Suprapubic skin (tissue), 4 donors: ENCODE data around the gene RNF13. TPM values are rescaled to one million over a fixed set of nuclear protein-coding genes. Genes with fewer than 3 reads are reported as not detected.

Source experiments
- DNase-seq, 2 donors: peaks; one replicate each; pipeline ENCODE4 v3.0.0-alpha.2; 2019; ENCODE audit warnings: low spot score in 2 of 2
- H3K27ac ChIP-seq: fragments of 200-600 bp; sonication (generic); one replicate; pipeline ENCODE4 v1.5.1; 2019
- H3K27me3 ChIP-seq: fragments of 200-600 bp; sonication (generic); one replicate; pipeline ENCODE4 v1.5.1; 2019
- H3K36me3 ChIP-seq: fragments of 200-600 bp; sonication (generic); one replicate; pipeline ENCODE4 v1.5.1; 2019
- H3K4me1 ChIP-seq: fragments of 200-600 bp; sonication (generic); one replicate; pipeline ENCODE4 v1.5.1; 2019
- H3K4me3 ChIP-seq: fragments of 200-600 bp; sonication (generic); one replicate; pipeline ENCODE4 v1.5.1; 2019; ENCODE audit warnings: mild to moderate bottlenecking
- H3K9me3 ChIP-seq: fragments of 200-600 bp; sonication (generic); one replicate; pipeline ENCODE4 v1.5.1; 2019
- EP300 ChIP-seq: sonication (generic); formaldehyde crosslinking; IDR thresholded peaks from one replicate; pipeline ENCODE4 v1.6.1; 2017; ENCODE audit warnings: antibody characterized with exemption
- POLR2A ChIP-seq, 2 donors: fragments of 450-650 bp; IDR thresholded peaks; one replicate each; pipeline ENCODE4 v1.6.1; 2017; ENCODE audit warnings: antibody characterized with exemption in 2 of 2, mild to moderate bottlenecking in 2 of 2, moderate library complexity in 2 of 2
- POLR2AphosphoS5 ChIP-seq, 3 donors: sonication (generic); formaldehyde crosslinking; IDR thresholded peaks; one replicate each; pipeline ENCODE4 v1.6.1; 2017; ENCODE audit warnings: antibody characterized with exemption in 3 of 3
- WGBS: methylation state at CpG from one replicate; pipeline ENCODE4 v1.1.5; 2018; 5-methylcytosine and 5-hydroxymethylcytosine counted together
- total RNA-seq, 4 donors: library from RNA; depleted of rRNA; stranded (reverse); fragments of >200 nt; gene quantifications; one replicate each; pipeline ENCODE4 v1.1.0, GENCODE V29; 2016
- TF ChIP-seq, protein P1 (sequence below), 2 donors: fragments of 200-600 bp in 1 of 2; fragments of 450-650 bp in 1 of 2; sonication (generic) in 1 of 2; IDR thresholded peaks; one replicate each; pipeline ENCODE4 v1.5.1; 2016 to 2019; ENCODE audit warnings: antibody characterized with exemption in 2 of 2, mild to moderate bottlenecking in 1 of 2, moderate library complexity in 1 of 2

Gene RNF13
- total RNA-seq, 4 donors from 2014 or later, result 52.1 to 78.9 (median 73.7) TPM

GRCh38 chr3:149892371-149892770, 79.4 kb downstream of the RNF13 start:
- 96% methylated on average over 10 of the region's 10 CpGs for WGBS
- H3K9me3 ChIP-seq, result no peaks in the 10 kb centered on the region
- DNase-seq, result no peak
- peaks cover 13% of the 10 kb centered on the region for H3K36me3 ChIP-seq
- TF ChIP-seq POLR2A (IDR thresholded peaks at IDR 0.05) (no peak), POLR2AphosphoS5 (IDR thresholded peaks at IDR 0.05) (no peak), EP300 (no peak)
- TF ChIP-seq, protein P1, sequence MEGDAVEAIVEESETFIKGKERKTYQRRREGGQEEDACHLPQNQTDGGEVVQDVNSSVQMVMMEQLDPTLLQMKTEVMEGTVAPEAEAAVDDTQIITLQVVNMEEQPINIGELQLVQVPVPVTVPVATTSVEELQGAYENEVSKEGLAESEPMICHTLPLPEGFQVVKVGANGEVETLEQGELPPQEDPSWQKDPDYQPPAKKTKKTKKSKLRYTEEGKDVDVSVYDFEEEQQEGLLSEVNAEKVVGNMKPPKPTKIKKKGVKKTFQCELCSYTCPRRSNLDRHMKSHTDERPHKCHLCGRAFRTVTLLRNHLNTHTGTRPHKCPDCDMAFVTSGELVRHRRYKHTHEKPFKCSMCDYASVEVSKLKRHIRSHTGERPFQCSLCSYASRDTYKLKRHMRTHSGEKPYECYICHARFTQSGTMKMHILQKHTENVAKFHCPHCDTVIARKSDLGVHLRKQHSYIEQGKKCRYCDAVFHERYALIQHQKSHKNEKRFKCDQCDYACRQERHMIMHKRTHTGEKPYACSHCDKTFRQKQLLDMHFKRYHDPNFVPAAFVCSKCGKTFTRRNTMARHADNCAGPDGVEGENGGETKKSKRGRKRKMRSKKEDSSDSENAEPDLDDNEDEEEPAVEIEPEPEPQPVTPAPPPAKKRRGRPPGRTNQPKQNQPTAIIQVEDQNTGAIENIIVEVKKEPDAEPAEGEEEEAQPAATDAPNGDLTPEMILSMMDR (IDR thresholded peaks at IDR 0.05), result no peak
- H3K27me3 ChIP-seq, result no peaks in the 10 kb centered on the region
- H3K4me1 ChIP-seq, result peaks cover 12% of the 10 kb centered on the region
- H3K4me3 ChIP-seq, result no peak overlapping the region
- H3K27ac ChIP-seq, result no peak overlapping the region

- no peak overlapping the region for H3K27ac ChIP-seq
- H3K4me1 ChIP-seq, result peaks cover 12% of the 10 kb centered on the region
- no peak for DNase-seq
- H3K27me3 ChIP-seq, result no peaks in the 10 kb centered on the region
- no peak overlapping the region for H3K4me3 ChIP-seq
- TF ChIP-seq POLR2A (IDR thresholded peaks at IDR 0.05) (no peak), POLR2AphosphoS5 (IDR thresholded peaks at IDR 0.05) (no peak), EP300 (no peak)
- TF ChIP-seq, protein P1 (IDR thresholded peaks at IDR 0.05), result no peak
- no peaks in the 10 kb centered on the region for H3K9me3 ChIP-seq
- peaks cover 15% of the 10 kb centered on the region for H3K36me3 ChIP-seq
Measured at GRCh38 chr3:149894205-149894604, 81.2 kb downstream of the RNF13 start.

DNA sequence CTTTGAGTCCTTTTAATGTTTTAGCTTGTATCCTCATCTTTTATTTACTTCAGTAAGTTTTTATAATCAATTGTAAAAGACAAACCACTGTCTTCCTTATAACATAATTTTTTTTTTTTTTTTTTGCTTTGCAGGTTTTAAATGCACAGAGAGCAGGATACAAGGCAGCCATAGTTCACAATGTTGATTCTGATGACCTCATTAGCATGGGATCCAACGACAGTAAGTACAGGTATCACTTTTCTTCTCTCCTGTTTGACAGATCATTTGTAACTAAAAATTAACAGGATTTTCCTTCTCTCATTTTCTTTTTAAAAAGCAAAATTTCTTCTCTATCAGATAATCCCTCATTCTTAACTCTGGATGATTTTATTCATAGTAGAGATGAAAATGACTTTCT, 82.3 kb downstream of the RNF13 start:
- WGBS, result 60% methylated on average over 1 of the region's 1 CpG
- no peaks in the 10 kb centered on the region for H3K27me3 ChIP-seq
- no peak for DNase-seq

GRCh38 chr3:149895769-149896168, 82.8 kb downstream of the RNF13 start:
- DNase-seq, result no peak
- Histone ChIP-seq H3K36me3 (peaks cover 15% of the 10 kb centered on the region), H3K4me3 (no peak overlapping the region), H3K9me3 (no peaks in the 10 kb centered on the region), H3K4me1 (peaks cover 12% of the 10 kb centered on the region), H3K27ac (no peak overlapping the region), H3K27me3 (no peaks in the 10 kb centered on the region)
- TF ChIP-seq EP300 (no peak), POLR2AphosphoS5 (IDR thresholded peaks at IDR 0.05) (no peak), POLR2A (IDR thresholded peaks at IDR 0.05) (no peak)
- TF ChIP-seq, protein P1 (IDR thresholded peaks at IDR 0.05), result no peak
- 92% methylated on average over 2 of the region's 2 CpGs for WGBS

More for the DNA sequence above, 82.3 kb downstream of the RNF13 start:
- no peaks in the 10 kb centered on the region for H3K9me3 ChIP-seq
- H3K4me1 ChIP-seq, result peaks cover 12% of the 10 kb centered on the region
- no peak for TF ChIP-seq EP300
- TF ChIP-seq, protein P1 (IDR thresholded peaks at IDR 0.05), result no peak
- TF ChIP-seq POLR2AphosphoS5 (IDR thresholded peaks at IDR 0.05), result no peak
- TF ChIP-seq POLR2A (IDR thresholded peaks at IDR 0.05), result no peak
- H3K36me3 ChIP-seq, result peaks cover 15% of the 10 kb centered on the region
- no peak overlapping the region for H3K4me3 ChIP-seq
- no peak overlapping the region for H3K27ac ChIP-seq

DNA sequence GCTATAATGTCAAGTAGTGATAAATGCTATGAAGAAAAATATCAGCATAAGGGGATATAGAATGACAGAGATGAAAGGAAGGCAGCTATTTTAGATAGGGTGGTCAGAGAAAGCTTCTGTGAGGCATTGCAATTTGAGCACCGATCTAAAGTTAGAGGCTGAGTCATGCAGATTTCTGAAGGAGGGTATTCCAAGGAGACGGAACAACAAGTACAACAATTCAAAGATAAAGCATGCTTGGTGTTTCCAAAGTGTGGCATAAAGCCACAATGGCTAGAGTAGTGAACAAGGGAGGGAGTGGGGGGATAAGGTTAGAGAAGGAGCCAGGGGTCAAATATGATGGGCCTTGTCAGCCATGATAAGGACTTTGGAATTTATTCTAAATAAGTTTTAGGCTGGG, 85.8 kb downstream of the RNF13 start:
- no peak overlapping the region for H3K4me3 ChIP-seq
- 79% methylated on average over 2 of the region's 2 CpGs for WGBS
- no peak for DNase-seq
- H3K4me1 ChIP-seq, result peaks cover 6% of the 10 kb centered on the region
- H3K27ac ChIP-seq, result no peak overlapping the region
- TF ChIP-seq EP300 (no peak), POLR2A (IDR thresholded peaks at IDR 0.05) (no peak), POLR2AphosphoS5 (IDR thresholded peaks at IDR 0.05) (no peak)
- TF ChIP-seq, protein P1 (IDR thresholded peaks at IDR 0.05), result no peak
- no peaks in the 10 kb centered on the region for H3K9me3 ChIP-seq
- peaks cover 15% of the 10 kb centered on the region for H3K36me3 ChIP-seq
- no peaks in the 10 kb centered on the region for H3K27me3 ChIP-seq
